SK-N-SH (cell line): Measurements from ENCODE around the gene PCBP3. TPM values are rescaled to one million over a fixed set of nuclear protein-coding genes. Genes with fewer than 3 reads are reported as not detected.

Experiments used
- CTCF ChIA-PET: fragments of 300-600, 350-600 bp; formaldehyde crosslinking; extraction: SDS; loops from one replicate; lab custom pipeline; 2021; lab: Yijun Ruan, JAX
- POLR2A ChIA-PET: fragments of 350-600 bp; sonication (Branson Sonifier 250); formaldehyde crosslinking; extraction: SDS; loops from one replicate; lab custom pipeline; 2020; ENCODE audit warnings: antibody characterized with exemption, inconsistent platforms; lab: Yijun Ruan, JAX
- DNase-seq: peaks from one replicate; pipeline ENCODE4 v3.0.0; 2012
- H2AFZ ChIP-seq: fragments of 200-600 bp; sonication (generic); 2 replicates; pipeline ENCODE4 v1.8.1; 2016; ENCODE audit warnings: antibody characterized with exemption, mild to moderate bottlenecking, low read depth
- H3F3A ChIP-seq: fragments of 200-600 bp; sonication (generic); replicated peaks from 2 replicates; pipeline ENCODE3; 2016; ENCODE audit warnings: antibody characterized with exemption, mild to moderate bottlenecking; ENCODE audit not compliant: insufficient read depth
- H3K27ac ChIP-seq, 2 experiments: fragments of 200-500 bp in 1 of 2; fragments of 200-600 bp in 1 of 2; sonication (Bioruptor generic) in 1 of 2; sonication (generic), shearing (Covaris generic) in 1 of 2; 2 replicates each; pipeline versions ENCODE4 v1.5.1 to v1.6.1; 2014 to 2016; ENCODE audit warnings: low read depth in 2 of 2, inconsistent platforms in 1 of 2, low read length in 1 of 2, mild to moderate bottlenecking in 1 of 2, mixed read lengths in 1 of 2
- H3K27me3 ChIP-seq: fragments of 200-600 bp; sonication (generic), shearing (Covaris generic); 2 replicates; pipeline ENCODE4 v1.6.1; 2016; ENCODE audit warnings: mixed run types; ENCODE audit not compliant: insufficient read depth
- H3K36me3 ChIP-seq, 2 experiments: fragments of 200-500 bp in 1 of 2; fragments of 200-600 bp in 1 of 2; sonication (Bioruptor generic) in 1 of 2; sonication (generic) in 1 of 2; replicated peaks in 1 of 2; 2 replicates each; pipeline versions ENCODE3 to v1.5.1; 2014 to 2016; ENCODE audit warnings: low read length in 1 of 2, mild to moderate bottlenecking in 1 of 2; ENCODE audit not compliant: insufficient read depth in 2 of 2, control insufficient read depth in 1 of 2
- H3K4me1 ChIP-seq, 2 experiments: fragments of 200-500 bp in 1 of 2; fragments of 200-600 bp in 1 of 2; sonication (Bioruptor generic) in 1 of 2; sonication (generic), shearing (Covaris generic) in 1 of 2; 2 replicates each; pipeline versions ENCODE4 v1.5.1 to v1.6.1; 2014 to 2016; ENCODE audit warnings: low read depth in 1 of 2, low read length in 1 of 2, mixed run types in 1 of 2; ENCODE audit not compliant: insufficient read depth in 2 of 2, control insufficient read depth in 1 of 2
- H3K4me2 ChIP-seq: fragments of 200-600 bp; sonication (generic), shearing (Covaris generic); 2 replicates; pipeline ENCODE4 v1.6.1; 2017; ENCODE audit warnings: mixed run types
- H3K4me3 ChIP-seq, 2 experiments: fragments of 200-500 bp in 1 of 2; fragments of 200-600 bp in 1 of 2; sonication (Bioruptor generic) in 1 of 2; sonication (generic), shearing (Covaris generic) in 1 of 2; 2 replicates each; pipeline versions ENCODE4 v1.5.1 to v1.8.1; 2014 to 2016; ENCODE audit warnings: low read depth in 2 of 2, inconsistent platforms in 1 of 2, low read length in 1 of 2, mild to moderate bottlenecking in 1 of 2, mixed read lengths in 1 of 2, moderate library complexity in 1 of 2
- H3K79me2 ChIP-seq: fragments of 200-600 bp; sonication (generic); 2 replicates; pipeline ENCODE4 v1.8.1; 2017; ENCODE audit warnings: mild to moderate bottlenecking; ENCODE audit not compliant: insufficient read depth
- H3K9ac ChIP-seq: fragments of 200-600 bp; sonication (generic); 2 replicates; pipeline ENCODE4 v1.6.1; 2017; ENCODE audit warnings: mixed run types
- H3K9me2 ChIP-seq: fragments of 200-600 bp; sonication (generic); 2 replicates; pipeline ENCODE4 v1.6.1; 2017; ENCODE audit warnings: mixed run types
- H3K9me3 ChIP-seq: fragments of 200-600 bp; sonication (generic); 2 replicates; pipeline ENCODE4 v1.6.1; 2017; ENCODE audit warnings: mixed run types, mild to moderate bottlenecking, moderate library complexity
- H4K20me1 ChIP-seq: fragments of 200-600 bp; sonication (generic); 2 replicates; pipeline ENCODE4 v1.6.1; 2017; ENCODE audit warnings: mild to moderate bottlenecking, mixed run types; ENCODE audit not compliant: insufficient read depth
- CTCF ChIP-seq: fragments of 200-600 bp; sonication (generic); IDR thresholded peaks from 2 replicates; pipeline ENCODE4 v1.6.1; 2017; ENCODE audit warnings: antibody characterized with exemption, mild to moderate bottlenecking, moderate library complexity
- ELF1 ChIP-seq: IDR thresholded peaks from 2 replicates; pipeline ENCODE4 v1.4.0; 2012
- IRF3 ChIP-seq: fragments of 150-350 bp; IDR thresholded peaks from 2 replicates; pipeline ENCODE4 v1.6.1; 2016; ENCODE audit warnings: mild to moderate bottlenecking, low read depth, low read length
- MXI1 ChIP-seq: IDR thresholded peaks from 2 replicates; pipeline ENCODE4 v1.6.1; 2012; ENCODE audit warnings: mild to moderate bottlenecking, low read depth, low read length, improper control_type of control experiment
- RAD21 ChIP-seq: IDR thresholded peaks from 2 replicates; pipeline ENCODE4 v1.6.1; 2012; ENCODE audit warnings: mild to moderate bottlenecking, low read length
- RCOR1 ChIP-seq: fragments of 150-350 bp; IDR thresholded peaks from 2 replicates; pipeline ENCODE4 v1.6.1; 2017; ENCODE audit warnings: antibody characterized with exemption, low read length
- RFX5 ChIP-seq: IDR thresholded peaks from 2 replicates; pipeline ENCODE4 v1.6.1; 2012; ENCODE audit warnings: mild to moderate bottlenecking, improper control_type of control experiment, low read length
- RXRA ChIP-seq: IDR thresholded peaks from 2 replicates; pipeline ENCODE4 v1.4.0; 2012; ENCODE audit warnings: low read depth, mild to moderate bottlenecking, borderline replicate concordance
- SMC3 ChIP-seq: IDR thresholded peaks from 2 replicates; pipeline ENCODE4 v1.6.1; 2012; ENCODE audit warnings: low read depth, low read length, improper control_type of control experiment
- TAF1 ChIP-seq: IDR thresholded peaks from 2 replicates; pipeline ENCODE4 v1.6.1; 2012; ENCODE audit warnings: low read depth, mild to moderate bottlenecking, low read length, moderate library complexity, borderline replicate concordance
- TEAD4 ChIP-seq: IDR thresholded peaks from 2 replicates; pipeline ENCODE4 v1.4.0; 2012; ENCODE audit warnings: mild to moderate bottlenecking, borderline replicate concordance; ENCODE audit not compliant: insufficient read depth
- USF1 ChIP-seq: IDR thresholded peaks from 2 replicates; pipeline ENCODE4 v1.4.0; 2012; ENCODE audit warnings: low read depth, borderline replicate concordance
- USF2 ChIP-seq: fragments of 150-350 bp; IDR thresholded peaks from 2 replicates; pipeline ENCODE4 v1.6.1; 2017; ENCODE audit warnings: antibody characterized with exemption, low read length, low read depth, borderline replicate concordance
- whole genome bisulfite sequencing: methylation state at CpG from one replicate; pipeline ENCODE4 v1.1.6; 2017; ENCODE audit warnings: low lambda C conversion rate; 5-methylcytosine and 5-hydroxymethylcytosine counted together
- polyA plus RNA-seq, 3 experiments: library from polyadenylated mRNA; depleted of rRNA; stranded (reverse); fragments of >200 nt; gene quantifications; 2 replicates each; pipeline ENCODE4 v1.2.3, GENCODE V29; 2012

Gene PCBP3
- polyA plus RNA-seq, 1 of the 3 experiments (the other 2 are of a cell fraction): 9.5 TPM

- no peaks in the 10 kb centered on the region for H3K36me3 ChIP-seq
- no peaks in the 10 kb centered on the region for H3K9me2 ChIP-seq
- H3K4me1 ChIP-seq: peaks cover 0 to 9% of the 10 kb centered on the region in 2 experiments; a peak in 1 of 4 replicates
- 42% methylated on average over 16 of the region's 16 CpGs for WGBS
- H2AFZ ChIP-seq: no peak overlapping the region
- H3K9ac ChIP-seq: no peak overlapping the region
- peak; percentile 87 for DNase-seq
- H3K79me2 ChIP-seq: no peaks in the 10 kb centered on the region
- POLR2A ChIA-PET: interaction anchor here (2.4 kb wide), 1 partner anchor 40 kb away, joined by 15 read pairs; no protein-coding TSS in a partner anchor
- no peaks in the 10 kb centered on the region for H3F3A ChIP-seq
- no peak overlapping the region for H3K27ac ChIP-seq
- H3K27me3 ChIP-seq: no peaks in the 10 kb centered on the region
- TF ChIP-seq TEAD4: no peak
- TF ChIP-seq RFX5: no peak
- no peak for TF ChIP-seq USF1
- peak; percentile 78 for TF ChIP-seq CTCF
- TF ChIP-seq SMC3: peak; percentile 87
- TF ChIP-seq RCOR1: no peak
- TF ChIP-seq RAD21: peak; percentile 75
- TF ChIP-seq MXI1: 0 out of 2 replicates have a peak, but pooled peaks have one; percentile 8
- TF ChIP-seq RXRA: no peak
- H3K4me3 ChIP-seq: no peak overlapping the region
- H4K20me1 ChIP-seq: no peaks in the 10 kb centered on the region
- no peak overlapping the region for H3K4me2 ChIP-seq
- CTCF ChIA-PET: interaction anchor here (0.6 to 8.5 kb wide), 32 partner anchors 11 to 350 kb away, joined by 3 to 135 read pairs (median 4); no protein-coding TSS in a partner anchor
- no peaks in the 10 kb centered on the region for H3K9me3 ChIP-seq
These were observed 46.7 kb upstream of the PCBP3 start for GRCh38 chr21:45596704-45597318.

- Histone ChIP-seq H3K27ac (no peak overlapping the region), H3K9ac (no peak overlapping the region), H2AFZ (no peak overlapping the region), H3K27me3 (no peaks in the 10 kb centered on the region), H3K4me1 (peaks cover 0 to 9% of the 10 kb centered on the region in 2 experiments; a peak in 1 of 4 replicates), H4K20me1 (no peaks in the 10 kb centered on the region), H3K36me3 (no peaks in the 10 kb centered on the region), H3K4me2 (no peak overlapping the region), H3K4me3 (no peak overlapping the region), H3K9me2 (no peaks in the 10 kb centered on the region), H3K79me2 (no peaks in the 10 kb centered on the region), H3K9me3 (no peaks in the 10 kb centered on the region; the same call in 1 of the 2 replicates), H3F3A (no peaks in the 10 kb centered on the region)
- CTCF ChIA-PET: interaction anchor here (1.1 to 8.5 kb wide), 6 partner anchors 10 to 224 kb away, joined by 3 to 135 read pairs (median 8); no protein-coding TSS in a partner anchor
- TF ChIP-seq TAF1 (no peak), IRF3 (no peak), USF2 (no peak), ELF1 (no peak)
- POLR2A ChIA-PET: no interaction called here
- WGBS: 41% methylated on average over 7 of the region's 7 CpGs
- DNase-seq: no peak
These were observed 45.4 kb upstream of the PCBP3 start for GRCh38 chr21:45598109-45598508.
